HG03342 (cell line): Measurements from ENCODE around the gene C1GALT1.
A peak's percentile ranks its signal among the peaks of the same experiment; 100 is the strongest.
"Not testable (repeated sequence)": the region's sequence is repeated elsewhere in the genome, so short reads cannot be mapped to it uniquely, and the experiment has no call there.

ENCODE experiments used
- ATAC-seq: cut with Tn5 transposase; IDR thresholded peaks from one replicate; pipeline ENCODE4 v1.9.1; 2021; ENCODE audit warnings: mild to moderate bottlenecking, moderate library complexity; ENCODE audit not compliant: unreplicated experiment

The C1GALT1 gene

GRCh38 chr7:7199592-7199991 is 17.2 kb downstream of the C1GALT1 start:
- ATAC-seq: not testable (repeated sequence)

DNA sequence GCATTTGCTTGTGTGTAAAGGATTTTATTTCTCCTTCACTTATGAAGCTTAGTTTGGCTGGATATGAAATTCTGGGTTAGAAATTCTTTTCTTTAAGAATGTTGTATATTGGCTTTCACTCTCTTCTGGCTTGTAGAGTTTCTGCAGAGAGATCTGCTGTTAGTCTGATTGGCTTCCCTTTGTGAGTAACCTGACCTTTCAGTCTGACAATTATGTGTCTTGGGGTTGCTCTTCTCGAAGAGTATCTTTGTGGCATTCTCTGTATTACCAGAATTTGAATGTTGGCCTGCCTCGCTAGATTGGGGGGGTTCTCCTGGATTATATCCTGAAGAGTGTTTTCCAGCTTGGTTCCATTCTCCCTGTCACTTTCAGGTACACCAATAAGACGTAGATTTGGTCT is 17.9 kb downstream of the C1GALT1 start:
- not testable (repeated sequence) for ATAC-seq

GRCh38 chr7:7201578-7202374 is 19.4 kb downstream of the C1GALT1 start:
- peak; percentile 98 for ATAC-seq

DNA sequence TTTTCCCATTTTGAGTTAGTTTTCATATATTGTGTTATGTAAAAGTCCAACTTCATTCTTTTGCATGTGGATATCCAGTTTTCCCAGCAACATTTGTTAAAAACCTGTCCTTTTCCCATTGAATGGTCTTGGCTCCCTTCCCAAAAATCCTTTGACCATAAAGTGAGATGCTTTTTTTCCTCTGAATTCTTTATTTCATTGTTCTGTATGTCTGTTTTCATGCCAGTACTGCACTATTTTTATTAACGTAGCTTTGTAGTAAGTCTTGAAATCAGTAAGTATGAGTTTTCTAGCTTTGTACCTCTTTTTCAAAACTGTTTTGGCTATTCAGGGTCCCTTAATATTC is 20.0 kb downstream of the C1GALT1 start:
- ATAC-seq: no peak

DNA sequence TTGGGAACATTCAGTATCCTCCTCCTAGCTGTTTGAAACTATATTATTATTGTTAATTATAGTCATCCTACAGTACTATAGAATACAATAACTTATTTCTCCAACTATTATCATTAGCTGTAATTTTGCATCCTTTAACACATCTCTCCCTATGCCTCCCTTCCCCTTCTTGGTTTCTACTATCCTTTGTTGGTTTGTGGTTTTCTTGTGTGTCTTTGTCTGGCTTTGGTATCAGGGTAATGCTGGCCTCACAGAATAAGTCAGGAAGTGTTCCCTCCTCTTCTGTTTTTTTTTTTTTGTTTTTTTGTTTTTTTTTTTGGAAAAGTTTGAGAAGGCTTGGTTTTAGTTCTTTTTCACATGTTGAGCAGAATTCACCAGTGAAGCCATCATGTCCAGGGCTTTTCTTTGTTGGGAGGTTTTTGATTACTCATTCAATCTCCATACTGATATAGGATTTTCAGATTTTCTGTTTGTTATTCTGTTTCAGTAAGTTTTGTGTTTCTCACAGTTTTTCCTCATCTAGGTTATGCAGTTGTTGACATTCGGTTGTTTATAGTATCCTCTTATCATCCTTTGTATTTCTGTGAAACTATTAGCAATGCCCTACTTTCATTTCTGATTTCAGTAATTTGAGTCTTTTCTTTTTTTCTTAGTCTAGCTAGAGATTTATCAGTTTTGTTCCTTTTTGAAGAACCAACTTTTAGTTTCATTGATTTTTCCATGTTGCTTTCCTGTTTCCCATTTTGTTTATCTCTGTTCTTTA is 21.6 kb downstream of the C1GALT1 start:
- ATAC-seq: no peak

GRCh38 chr7:7207876-7208275 is 25.5 kb downstream of the C1GALT1 start:
- no peak for ATAC-seq

GRCh38 chr7:7208520-7208919 is 26.2 kb downstream of the C1GALT1 start:
- no peak for ATAC-seq

DNA sequence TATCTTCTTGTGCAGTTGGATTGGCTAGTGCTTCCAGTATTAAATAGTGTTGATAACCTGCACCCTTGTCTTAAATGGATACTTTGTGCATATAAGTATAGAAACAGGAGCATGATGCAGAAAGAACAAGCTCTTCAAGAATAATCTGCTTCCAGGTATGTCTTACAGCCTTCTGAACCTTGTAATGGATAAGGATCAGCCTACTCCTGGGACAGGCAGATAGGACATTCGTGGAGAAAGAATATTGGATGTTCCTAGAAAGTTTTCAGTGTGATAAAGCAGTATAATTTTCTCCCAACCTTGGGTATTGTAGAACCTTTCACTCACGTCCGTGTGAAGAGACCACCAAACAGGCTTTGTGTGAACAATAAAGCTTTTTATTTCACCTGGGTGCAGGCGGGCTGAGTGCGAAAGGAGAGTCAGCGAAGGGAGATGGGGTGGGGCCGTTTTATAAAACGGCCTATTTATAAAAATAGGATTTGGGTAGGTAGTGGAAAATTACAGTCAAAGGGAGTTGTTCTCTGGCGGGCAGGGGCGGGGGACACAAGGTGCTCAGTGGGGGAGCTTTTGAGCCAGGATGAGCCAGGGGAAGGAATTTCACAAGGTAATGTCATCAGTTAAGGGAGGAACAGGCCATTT is 27.2 kb downstream of the C1GALT1 start:
- no peak for ATAC-seq

GRCh38 chr7:7210475-7211237 is 28.3 kb downstream of the C1GALT1 start:
- ATAC-seq: no peak

DNA sequence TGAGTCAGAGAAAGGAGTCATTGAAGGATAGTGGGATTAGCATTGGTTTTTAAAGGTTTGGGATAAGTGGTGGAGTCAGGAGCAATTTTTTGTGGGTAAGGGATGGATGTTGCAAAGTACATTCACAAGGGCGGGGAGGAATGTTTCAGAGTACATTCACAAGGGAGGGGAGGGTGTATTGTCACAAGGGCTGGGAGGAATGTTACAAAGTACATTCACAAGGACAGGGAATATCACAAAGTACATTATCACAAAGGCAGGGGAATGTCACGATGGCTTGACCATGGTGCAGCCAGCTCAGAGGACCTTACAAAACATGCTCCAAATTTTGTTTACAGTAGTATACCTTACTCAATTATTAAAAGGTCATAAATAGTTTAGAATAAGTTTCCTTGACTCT is 30.3 kb downstream of the C1GALT1 start:
- no peak for ATAC-seq

DNA sequence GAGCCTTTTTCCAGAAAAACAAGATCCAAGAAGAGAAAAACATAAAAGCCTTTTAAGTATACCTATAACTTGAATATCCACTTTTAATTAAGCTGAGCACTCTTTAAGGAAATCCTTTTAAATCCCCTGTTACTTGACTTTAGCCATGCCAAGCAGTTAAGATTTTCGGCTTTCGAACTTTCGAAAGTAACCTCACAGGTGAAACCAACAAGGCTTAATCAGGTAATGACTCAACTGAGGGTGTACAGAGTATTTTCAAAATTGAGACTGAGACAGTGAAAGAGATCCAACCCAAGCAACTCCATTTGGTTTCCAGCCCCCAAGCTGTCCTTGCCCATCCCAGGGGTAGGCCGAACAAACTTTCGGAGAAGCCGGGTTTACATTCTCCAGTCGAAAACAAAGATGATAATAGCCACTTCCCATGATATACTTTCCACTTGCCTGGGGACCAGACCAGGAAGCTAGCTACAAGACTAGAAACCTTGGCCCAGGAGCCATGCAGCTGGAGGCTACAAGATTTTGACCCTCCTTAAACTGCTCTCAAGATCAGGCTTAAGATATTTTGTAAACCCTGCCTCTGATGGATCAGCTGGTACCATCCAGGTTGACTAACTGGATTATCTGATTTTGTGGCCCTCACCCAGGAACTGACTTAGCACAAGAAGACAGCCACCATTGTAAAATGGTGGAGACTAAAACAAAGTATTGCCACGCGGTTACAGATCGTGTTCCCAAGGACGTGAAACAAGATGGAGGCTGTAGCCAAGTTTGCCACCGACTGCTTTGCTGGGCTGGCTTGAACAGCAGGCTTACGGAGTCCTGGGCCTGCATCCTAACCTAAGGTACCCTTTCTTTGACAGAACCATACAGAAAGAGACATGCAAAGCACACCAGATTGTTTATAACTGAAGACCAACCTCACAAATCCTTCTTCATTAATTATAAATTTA is 32.3 kb downstream of the C1GALT1 start:
- ATAC-seq: no peak

- ATAC-seq: no peak
Observed at GRCh38 chr7:7216279-7216678, 33.9 kb downstream of the C1GALT1 start.

- ATAC-seq: no peak
Observed at GRCh38 chr7:7219216-7219615, 36.9 kb downstream of the C1GALT1 start.

DNA sequence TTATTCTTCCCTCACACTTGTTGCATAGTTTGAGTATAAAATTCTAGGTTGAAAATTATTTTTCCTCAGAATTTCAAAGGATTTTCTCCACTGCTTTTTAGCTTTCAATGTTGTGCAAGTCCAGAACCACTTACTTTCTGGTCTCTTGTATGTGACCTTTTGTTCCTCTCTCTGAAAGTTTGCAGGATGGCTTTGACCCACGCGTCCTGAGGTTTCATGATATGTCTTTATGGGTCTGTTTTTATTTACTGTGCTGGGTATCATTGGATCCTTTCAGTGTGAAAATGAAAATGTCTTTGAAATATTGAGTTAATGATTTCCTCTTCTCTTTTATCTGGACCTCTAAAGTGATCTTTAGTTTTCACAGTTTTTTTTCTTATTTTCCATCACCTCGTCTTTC is 38.5 kb downstream of the C1GALT1 start:
- ATAC-seq: no peak

DNA sequence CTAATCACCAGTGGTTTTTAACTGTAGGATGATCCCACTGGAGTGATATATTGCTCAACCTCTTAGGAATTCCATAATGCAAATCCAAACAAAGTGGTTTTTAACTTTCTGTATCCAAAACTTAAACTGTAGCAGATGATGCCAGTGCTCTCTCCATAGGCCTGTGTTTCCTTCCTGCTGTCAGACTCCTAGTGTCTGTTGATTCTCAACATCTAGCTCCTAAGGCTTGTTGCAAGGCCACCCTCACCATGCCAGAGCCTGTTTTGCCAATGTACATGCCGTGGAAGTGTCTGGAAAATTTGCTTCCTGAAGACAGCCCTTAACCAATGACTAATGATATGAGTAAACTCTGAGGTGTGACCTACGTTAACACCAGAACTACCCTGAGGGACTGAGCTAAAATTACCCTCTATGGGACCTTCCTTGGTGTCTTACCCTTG is 39.3 kb downstream of the C1GALT1 start:
- no peak for ATAC-seq

GRCh38 chr7:7223250-7223649 is 40.9 kb downstream of the C1GALT1 start:
- ATAC-seq: no peak

- no peak for ATAC-seq
Observed at GRCh38 chr7:7226407-7226806, 44.1 kb downstream of the C1GALT1 start.

DNA sequence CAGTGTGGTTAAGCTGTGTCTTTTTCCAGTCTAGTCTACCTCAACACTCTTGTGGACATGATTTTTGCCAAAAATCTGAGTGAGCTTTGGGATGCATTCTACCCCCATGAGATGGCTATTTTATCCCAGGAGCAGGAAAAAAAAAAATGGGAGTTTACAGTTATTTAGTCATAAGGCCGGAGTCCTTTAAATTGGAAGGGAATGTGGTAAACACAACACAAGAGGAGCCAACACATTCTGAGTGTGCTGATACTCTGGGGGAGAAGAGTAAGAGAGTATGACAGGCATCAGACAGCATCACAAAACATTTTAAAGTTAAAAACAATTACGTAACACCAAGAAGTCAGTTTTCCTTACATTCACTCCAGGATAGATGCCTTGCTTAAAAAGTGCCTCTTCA is 46.1 kb downstream of the C1GALT1 start:
- no peak for ATAC-seq

DNA sequence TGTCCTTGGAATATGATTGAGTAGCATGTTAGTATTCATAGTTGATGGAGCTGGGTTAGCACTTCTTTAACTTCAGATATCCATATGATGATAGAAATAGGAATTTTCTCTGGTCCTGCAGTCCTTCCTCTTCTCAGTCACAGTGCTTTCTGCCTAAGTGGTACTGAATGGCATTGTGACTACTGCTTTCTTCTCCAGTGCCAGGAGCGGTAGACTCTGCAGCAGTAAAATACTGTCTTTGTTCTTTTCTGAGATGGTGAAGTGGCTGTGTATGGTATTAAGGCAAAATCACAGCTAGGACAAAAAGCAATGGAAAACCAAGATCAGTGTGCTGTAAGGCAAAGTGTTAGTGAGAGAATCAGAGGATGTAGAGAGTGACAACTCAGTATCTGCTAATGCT is 46.6 kb downstream of the C1GALT1 start:
- no peak for ATAC-seq

- no peak for ATAC-seq
Observed at GRCh38 chr7:7231000-7231399, 48.7 kb downstream of the C1GALT1 start.
